PC-3 (cell line): ENCODE data around the gene RTN4RL2. TPM values are rescaled to one million over a fixed set of nuclear protein-coding genes. Genes with fewer than 3 reads are reported as not detected.
A peak's percentile ranks its signal among the peaks of the same experiment; 100 is the strongest.

Source experiments
- ATAC-seq: fragments of 200-7000 bp; cut with Tn5 transposase; 2 replicates; pipeline ENCODE4 v1.9.1; 2020; ENCODE audit warnings: mild to moderate bottlenecking, moderate library complexity
- BruUV-seq: library from RNA; stranded (reverse); fragments of 400-500 nt; replicated peaks from 2 replicates; lab custom pipeline; 2021; lab: Mats Ljungman, UMichigan
- CTCF ChIA-PET: fragments of 300-600 bp; sonication (Branson Sonifier 250); formaldehyde crosslinking; loops from one replicate; lab custom pipeline; 2022; ENCODE audit warnings: antibody characterized with exemption; lab: Charles Lee
- POLR2A ChIA-PET: fragments of 300-600 bp; sonication (Branson Sonifier 250); formaldehyde crosslinking; loops from one replicate; lab custom pipeline; 2022; ENCODE audit warnings: antibody characterized with exemption; ENCODE audit not compliant: unreplicated experiment; lab: Charles Lee
- DNase-seq: peaks from one replicate; pipeline ENCODE4 v3.0.0-alpha.2; 2015
- H2AFZ ChIP-seq: fragments of 300-600 bp; sonication (generic); 2 replicates; pipeline ENCODE4 v1.6.0; 2016; ENCODE audit warnings: antibody characterized with exemption, low read length
- H3F3A ChIP-seq: fragments of 300-600 bp; sonication (generic); one replicate; pipeline ENCODE4 v1.6.0; 2017; ENCODE audit warnings: antibody characterized with exemption, low read length, control low read depth, mild to moderate bottlenecking; ENCODE audit not compliant: unreplicated experiment
- H3K27ac ChIP-seq: fragments of 300-600 bp; sonication (generic); 2 replicates; pipeline ENCODE4 v1.5.1; 2016; ENCODE audit warnings: mild to moderate bottlenecking, low read length
- H3K27me3 ChIP-seq: fragments of 300-600 bp; sonication (generic); 2 replicates; pipeline ENCODE4 v1.6.1; 2016; ENCODE audit warnings: low read length, mixed read lengths
- H3K36me3 ChIP-seq: fragments of 300-600 bp; sonication (generic); 2 replicates; pipeline ENCODE4 v1.6.1; 2016; ENCODE audit warnings: low read depth, mixed run types, low read length, mixed read lengths
- H3K4me1 ChIP-seq: fragments of 300-600 bp; sonication (generic); 2 replicates; pipeline ENCODE4 v1.5.1; 2016; ENCODE audit warnings: low read length; ENCODE audit not compliant: insufficient read depth
- H3K4me2 ChIP-seq: fragments of 300-600 bp; sonication (generic); 2 replicates; pipeline ENCODE4 v1.6.0; 2016; ENCODE audit warnings: low read length
- H3K4me3 ChIP-seq: fragments of 300-600 bp; sonication (generic); 2 replicates; pipeline ENCODE4 v1.5.1; 2016; ENCODE audit warnings: mild to moderate bottlenecking, low read length, mixed read lengths
- H3K79me2 ChIP-seq: fragments of 300-600 bp; sonication (generic); 2 replicates; pipeline ENCODE4 v1.6.1; 2017; ENCODE audit warnings: low read length, mixed read lengths
- H3K9ac ChIP-seq: fragments of 300-600 bp; sonication (generic); 2 replicates; pipeline ENCODE4 v1.6.0; 2016; ENCODE audit warnings: mild to moderate bottlenecking, low read length
- H3K9me2 ChIP-seq: fragments of 300-600 bp; sonication (generic); replicated peaks from 2 replicates; pipeline ENCODE4 v1.6.1; 2016; ENCODE audit warnings: mixed run types, low read length, mixed read lengths
- H3K9me3 ChIP-seq: fragments of 300-600 bp; sonication (generic); 2 replicates; pipeline ENCODE4 v1.6.1; 2016; ENCODE audit warnings: low read length, mixed read lengths
- H4K20me1 ChIP-seq: fragments of 300-600 bp; sonication (generic); 2 replicates; pipeline ENCODE4 v1.6.1; 2016; ENCODE audit warnings: low read length, mixed read lengths
- CTCF ChIP-seq: fragments of 300-600 bp; sonication (generic); conservative IDR thresholded peaks from 2 replicates; pipeline ENCODE4 v1.5.1; 2017; ENCODE audit warnings: antibody characterized with exemption, low read depth, mild to moderate bottlenecking, low read length
- EZH2 ChIP-seq: fragments of 300-600 bp; sonication (generic); IDR thresholded peaks from one replicate; pipeline ENCODE4 v1.6.1; 2017; ENCODE audit warnings: antibody characterized with exemption, mild to moderate bottlenecking, low read length; ENCODE audit not compliant: unreplicated experiment
- EZH2phosphoT487 ChIP-seq: fragments of 300-600 bp; sonication (generic); IDR thresholded peaks from 2 replicates; pipeline ENCODE4 v1.6.1; 2018; ENCODE audit warnings: mild to moderate bottlenecking, antibody characterized with exemption, low read length, borderline replicate concordance
- intact Hi-C: fragments of 100-400 bp; cut with micrococcal nuclease; formaldehyde crosslinking; loops from 2 replicates; pipeline ENCODE4 v1.9.0; 2023
- total RNA-seq: library from RNA; depleted of rRNA; stranded (reverse); fragments of >200 nt; gene quantifications from 2 replicates; pipeline ENCODE4 v1.2.3, GENCODE V29; 2014

RTN4RL2 gene
- total RNA-seq, 1 experiment from 2014 or later, result 3.5 TPM

- no TSS peak for BruUV-seq
- no peak overlapping the region for H3K27ac ChIP-seq
- no peak for TF ChIP-seq CTCF
- TF ChIP-seq EZH2phosphoT487, result no peak
- TF ChIP-seq EZH2, result no peak
- no peaks in the 10 kb centered on the region for H3K79me2 ChIP-seq
- ATAC-seq (no peak), DNase-seq (no peak)
- H3K27me3 ChIP-seq, result no peaks in the 10 kb centered on the region
- ChIA-PET CTCF (no interaction called here), POLR2A (no interaction called here)
- no peaks in the 10 kb centered on the region for H3K9me2 ChIP-seq
- intact Hi-C loops, result loop anchor here (10.0 kb wide), 1 partner anchor 143 kb away; no protein-coding TSS in a partner anchor
- H3K4me3 ChIP-seq, result no peak overlapping the region
- H3F3A ChIP-seq, result no peaks in the 10 kb centered on the region
- no peaks in the 10 kb centered on the region for H3K9me3 ChIP-seq
- no peak overlapping the region for H3K9ac ChIP-seq
- no peaks in the 10 kb centered on the region for H3K4me1 ChIP-seq
- no peaks in the 10 kb centered on the region for H4K20me1 ChIP-seq
- H2AFZ ChIP-seq, result no peak overlapping the region
- H3K4me2 ChIP-seq, result no peak overlapping the region
- no peaks in the 10 kb centered on the region; the same call in 1 of the 2 replicates for H3K36me3 ChIP-seq
These were observed 27.8 kb downstream of the RTN4RL2 start for GRCh38 chr11:57487920-57488659.

DNA sequence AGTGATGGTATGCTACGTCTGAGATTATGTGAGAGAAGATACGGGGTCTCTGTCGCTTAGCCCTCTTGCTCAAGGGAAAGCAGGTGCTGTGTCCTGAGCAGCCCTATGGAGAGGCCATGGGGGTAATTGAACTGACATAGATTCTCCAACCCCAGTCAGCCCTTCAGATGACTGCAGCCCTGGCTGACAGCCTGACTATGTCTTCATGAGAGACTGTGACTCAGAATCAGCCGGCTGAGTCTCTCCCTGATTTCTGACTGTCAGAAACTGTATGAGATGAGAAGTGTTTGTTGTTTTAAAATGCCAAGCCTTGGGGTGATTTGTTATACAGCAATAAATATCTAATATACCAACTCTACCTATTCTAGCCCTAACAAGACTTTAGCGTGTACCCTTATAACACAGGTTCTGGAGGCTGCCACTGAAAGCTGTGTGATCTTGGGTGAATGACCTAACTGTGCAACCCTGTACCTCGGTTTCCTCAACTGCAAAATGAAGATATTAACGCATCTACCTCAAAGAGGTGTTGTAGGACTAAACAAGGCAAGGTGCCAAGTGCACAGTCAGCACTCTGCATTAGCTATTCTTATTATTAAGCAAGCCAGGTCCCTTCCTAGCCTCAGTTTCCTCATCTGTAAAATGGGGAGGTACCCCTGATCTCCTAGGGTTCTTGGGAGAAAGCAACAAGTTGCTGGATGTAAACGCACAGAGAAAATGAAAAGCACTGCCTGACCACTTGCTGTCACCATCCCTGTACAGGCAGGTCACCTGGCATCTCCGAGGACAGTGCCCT is 30.3 kb downstream of the RTN4RL2 start:
- ChIA-PET CTCF (no interaction called here), POLR2A (no interaction called here)
- no peak for TF ChIP-seq EZH2phosphoT487
- TF ChIP-seq CTCF, result no peak
- no peak for TF ChIP-seq EZH2
- Histone ChIP-seq H3K27ac (no peak overlapping the region), H3K4me2 (no peak overlapping the region), H2AFZ (no peak overlapping the region), H4K20me1 (no peaks in the 10 kb centered on the region), H3K9me2 (no peaks in the 10 kb centered on the region), H3F3A (no peaks in the 10 kb centered on the region), H3K9ac (no peak overlapping the region), H3K4me1 (no peaks in the 10 kb centered on the region), H3K9me3 (no peaks in the 10 kb centered on the region), H3K36me3 (no peaks in the 10 kb centered on the region; the same call in 1 of the 2 replicates), H3K79me2 (no peaks in the 10 kb centered on the region), H3K27me3 (no peaks in the 10 kb centered on the region), H3K4me3 (no peak overlapping the region)
- no TSS peak for BruUV-seq
- peak; percentile 25; the same call in 1 of the 2 replicates for ATAC-seq
- intact Hi-C loops, result no loop called here
- DNase-seq, result peak; percentile 23
